ENCODE measurements around the gene CHMP4B.
A peak's percentile ranks its signal among the peaks of the same experiment; 100 is the strongest.

The CHMP4B gene, protein sequence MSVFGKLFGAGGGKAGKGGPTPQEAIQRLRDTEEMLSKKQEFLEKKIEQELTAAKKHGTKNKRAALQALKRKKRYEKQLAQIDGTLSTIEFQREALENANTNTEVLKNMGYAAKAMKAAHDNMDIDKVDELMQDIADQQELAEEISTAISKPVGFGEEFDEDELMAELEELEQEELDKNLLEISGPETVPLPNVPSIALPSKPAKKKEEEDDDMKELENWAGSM

DNA sequence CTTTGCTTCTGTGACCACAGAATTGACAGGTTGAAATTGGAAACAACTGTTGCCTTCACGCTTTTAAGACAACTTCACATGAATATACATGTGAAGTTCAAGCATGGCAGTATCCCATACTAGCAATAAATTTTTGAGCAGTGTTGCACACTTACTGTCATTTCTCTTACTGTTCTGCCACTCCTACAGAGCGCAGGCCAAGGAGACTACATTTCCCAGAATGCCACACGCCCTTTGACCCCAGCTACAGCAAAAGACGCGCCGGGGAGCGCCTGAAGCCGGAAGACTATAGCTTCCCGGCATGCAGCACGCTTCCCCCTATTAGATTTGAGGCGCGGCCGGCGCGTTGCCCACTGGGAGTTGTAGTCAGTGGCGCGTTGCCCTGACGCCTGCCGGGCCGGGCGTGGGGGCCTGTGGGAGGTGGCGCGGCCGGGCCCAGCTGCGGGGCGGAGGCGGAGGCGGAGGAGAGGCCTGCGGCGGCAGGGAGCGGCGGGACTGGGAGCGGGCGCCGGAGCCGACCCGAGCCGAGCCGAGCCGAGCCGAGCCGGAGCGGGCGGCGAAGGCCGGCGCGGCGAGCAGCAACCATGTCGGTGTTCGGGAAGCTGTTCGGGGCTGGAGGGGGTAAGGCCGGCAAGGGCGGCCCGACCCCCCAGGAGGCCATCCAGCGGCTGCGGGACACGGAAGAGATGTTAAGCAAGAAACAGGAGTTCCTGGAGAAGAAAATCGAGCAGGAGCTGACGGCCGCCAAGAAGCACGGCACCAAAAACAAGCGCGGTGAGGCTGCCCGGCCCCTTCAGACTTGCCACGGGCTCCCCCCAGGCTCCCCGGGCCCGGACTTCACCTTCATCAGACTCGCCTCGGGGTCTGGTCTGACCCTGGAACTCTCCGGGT lies at the start of gene CHMP4B:
TSS of gene CHMP4B (plus strand) at position 464 of the 891 bp plus-strand sequence. CDS start at position 585, 121 bp downstream.
- peak; percentile 92 for DNase-seq

DNA sequence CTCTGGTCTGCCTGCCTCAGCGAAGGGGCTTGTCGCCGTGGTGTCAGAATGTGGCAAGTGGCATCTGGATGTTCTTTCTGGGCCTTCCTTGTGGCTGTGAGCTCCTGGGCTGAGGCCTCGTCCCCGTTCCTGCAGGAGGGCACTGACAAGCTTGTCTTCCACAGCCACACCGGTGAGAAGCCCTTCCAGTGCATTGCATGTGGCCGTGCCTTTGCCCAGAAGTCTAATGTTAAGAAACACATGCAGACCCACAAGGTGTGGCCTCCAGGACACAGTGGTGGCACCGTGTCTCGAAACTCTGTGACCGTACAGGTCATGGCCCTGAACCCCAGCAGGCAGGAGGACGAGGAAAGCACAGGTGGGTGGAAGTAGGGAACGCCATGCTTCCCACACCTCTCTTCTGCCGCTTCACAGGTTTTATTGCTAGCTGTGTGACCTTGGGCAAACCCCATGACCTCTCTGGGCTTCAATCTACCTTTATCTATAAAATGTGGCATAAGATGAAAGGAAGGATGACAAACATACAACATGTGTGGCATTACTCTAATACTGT lies 49.4 kb upstream of the CHMP4B start:
- no peak for DNase-seq

DNA sequence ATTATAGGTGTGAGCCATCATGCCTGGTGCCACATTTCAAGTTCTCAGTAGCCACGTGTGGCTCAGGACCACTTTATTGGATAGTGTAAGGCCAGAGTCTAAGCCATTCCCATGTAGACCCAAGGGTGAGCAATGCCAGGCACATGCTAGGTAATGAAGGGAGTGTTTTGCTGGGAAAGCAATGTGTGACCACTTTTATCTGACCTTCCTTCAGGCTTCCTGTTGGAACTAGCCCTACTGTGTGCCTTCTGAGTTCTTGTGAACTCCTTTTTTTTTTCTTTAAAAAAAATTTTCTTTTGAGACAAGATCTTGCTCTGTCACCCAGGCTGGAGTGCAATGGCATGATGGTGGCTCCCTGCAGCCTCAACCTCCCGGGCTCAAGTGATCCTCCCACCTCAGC lies 46.0 kb upstream of the CHMP4B start:
- DNase-seq = no peak

DNA sequence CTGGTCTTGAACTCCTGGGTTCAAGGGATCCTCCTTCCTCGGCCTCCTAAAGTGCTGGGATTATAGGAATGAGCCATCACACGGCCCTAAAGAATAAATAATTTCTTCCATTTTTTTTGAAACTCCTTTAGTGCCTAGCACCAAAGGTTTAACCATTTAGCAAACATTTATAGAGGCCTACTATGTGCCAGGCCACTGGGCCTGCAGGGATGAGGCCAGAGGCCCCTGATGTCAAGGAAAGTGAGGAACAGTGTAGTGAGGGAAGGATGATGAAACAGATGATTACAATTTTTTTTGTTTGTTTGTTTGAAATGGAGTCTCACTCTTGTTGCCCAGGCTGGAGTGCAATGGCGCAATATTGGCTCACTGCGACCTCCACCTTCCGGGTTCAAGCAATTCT lies 45.6 kb upstream of the CHMP4B start:
- DNase-seq = no peak

DNA sequence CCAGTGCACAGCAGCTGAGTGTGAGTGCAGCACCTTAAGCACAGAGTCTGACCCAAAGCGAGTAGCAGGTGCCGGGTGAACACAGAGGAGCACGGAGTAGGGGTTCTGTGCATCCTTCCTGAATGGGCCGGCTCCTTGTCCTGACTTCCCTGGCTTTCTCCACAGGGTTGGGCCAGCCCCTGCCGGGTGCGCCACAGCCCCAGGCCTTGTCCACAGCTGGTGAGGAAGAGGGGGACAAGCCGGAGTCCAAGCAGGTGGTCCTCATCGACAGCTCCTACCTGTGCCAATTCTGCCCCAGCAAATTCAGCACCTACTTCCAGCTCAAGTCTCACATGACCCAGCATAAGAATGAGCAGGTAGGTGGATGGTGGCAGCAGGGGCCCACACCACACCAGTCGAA lies 44.5 kb upstream of the CHMP4B start:
- DNase-seq = no peak

DNA sequence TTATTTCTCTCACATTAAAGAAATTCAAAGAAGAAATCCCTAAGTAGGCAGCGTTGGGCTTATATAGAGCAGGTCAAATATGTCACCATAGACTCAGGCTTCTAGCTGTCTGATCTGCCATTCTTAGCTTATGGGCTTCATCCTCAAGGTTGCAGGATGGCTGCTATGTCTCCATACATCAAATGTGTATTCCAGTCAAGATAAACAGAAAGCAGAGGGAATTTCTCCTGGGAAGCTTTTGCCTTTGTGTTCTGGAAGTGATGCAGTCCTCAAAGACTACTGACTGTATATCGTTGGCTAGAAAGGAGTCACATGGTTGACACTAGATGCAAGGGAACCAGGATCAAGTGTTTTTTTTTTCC lies 43.4 kb upstream of the CHMP4B start:
- no peak for DNase-seq

DNA sequence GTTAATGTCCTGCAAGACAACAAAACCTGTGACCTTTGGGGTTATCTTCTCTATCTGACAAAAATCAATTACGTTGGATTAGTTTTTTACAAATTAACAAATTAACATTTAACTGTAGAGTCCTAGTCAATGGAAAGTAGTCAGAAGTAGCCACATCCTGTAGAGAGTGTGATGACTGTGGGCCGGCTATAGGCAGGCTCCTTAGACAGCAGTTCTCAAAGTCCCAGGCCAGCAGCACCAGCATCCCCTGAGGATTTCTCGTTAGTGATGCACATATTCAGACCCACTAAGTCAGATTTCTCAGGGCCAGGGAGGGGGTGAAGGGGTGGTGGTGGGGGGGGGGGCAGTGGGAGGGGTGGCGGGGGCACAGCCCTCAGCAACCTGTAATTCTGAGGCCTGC lies 42.1 kb upstream of the CHMP4B start:
- no peak for DNase-seq

DNA sequence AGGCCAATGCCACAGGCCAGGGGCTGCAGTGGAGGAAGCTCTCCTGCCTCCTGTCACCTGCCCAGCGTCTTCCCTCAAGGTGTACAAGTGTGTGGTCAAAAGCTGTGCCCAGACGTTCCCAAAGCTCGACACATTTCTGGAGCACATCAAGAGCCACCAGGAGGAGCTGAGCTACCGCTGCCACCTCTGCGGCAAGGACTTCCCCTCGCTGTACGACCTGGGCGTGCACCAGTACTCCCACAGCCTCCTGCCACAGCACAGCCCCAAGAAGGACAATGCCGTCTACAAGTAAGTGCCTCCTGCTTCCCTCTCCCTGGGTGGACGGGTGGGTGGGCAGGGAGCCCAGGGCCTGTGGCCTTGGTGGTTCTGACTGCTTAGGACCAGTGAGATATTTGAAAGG lies 41.1 kb upstream of the CHMP4B start:
- DNase-seq = no peak

DNA sequence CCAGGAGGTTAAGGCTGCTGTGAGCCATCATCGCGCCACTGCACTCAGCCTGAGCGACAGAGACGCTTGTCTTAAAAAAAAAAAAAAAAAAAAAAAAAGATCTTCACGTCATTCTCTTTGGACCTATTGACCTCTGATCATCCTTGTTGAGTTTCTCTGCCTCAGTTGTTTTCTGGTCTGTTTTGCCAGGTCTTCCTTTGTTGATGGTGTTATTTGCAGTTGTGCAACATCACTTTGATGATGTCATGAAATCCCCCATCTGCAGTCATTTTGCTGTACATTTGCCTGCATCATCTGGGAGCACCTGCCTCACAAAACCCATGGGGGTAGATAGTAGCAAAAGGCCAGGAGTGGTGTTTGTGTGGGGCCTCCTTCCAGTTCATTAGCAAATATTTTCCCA lies 39.2 kb upstream of the CHMP4B start:
- DNase-seq = no peak

DNA sequence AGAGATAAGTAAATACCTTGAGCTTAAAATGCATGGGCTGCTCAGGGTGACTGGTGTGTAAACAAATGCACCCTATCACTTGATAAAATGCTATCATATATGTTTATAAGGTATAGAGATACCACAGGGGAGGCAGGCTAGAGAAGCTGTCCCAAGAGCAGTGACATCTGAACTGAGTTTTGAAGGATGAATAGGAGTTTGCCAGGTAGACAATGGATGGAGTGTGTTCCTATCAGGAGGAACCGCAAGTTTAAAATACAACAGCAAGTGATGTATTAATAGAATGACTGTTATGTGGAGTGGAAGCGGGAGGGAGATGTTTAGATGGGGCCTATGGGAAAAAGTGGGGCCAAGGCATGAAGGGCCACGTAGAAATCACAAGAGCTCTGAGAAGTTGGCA lies 38.7 kb upstream of the CHMP4B start:
- DNase-seq = no peak

DNA sequence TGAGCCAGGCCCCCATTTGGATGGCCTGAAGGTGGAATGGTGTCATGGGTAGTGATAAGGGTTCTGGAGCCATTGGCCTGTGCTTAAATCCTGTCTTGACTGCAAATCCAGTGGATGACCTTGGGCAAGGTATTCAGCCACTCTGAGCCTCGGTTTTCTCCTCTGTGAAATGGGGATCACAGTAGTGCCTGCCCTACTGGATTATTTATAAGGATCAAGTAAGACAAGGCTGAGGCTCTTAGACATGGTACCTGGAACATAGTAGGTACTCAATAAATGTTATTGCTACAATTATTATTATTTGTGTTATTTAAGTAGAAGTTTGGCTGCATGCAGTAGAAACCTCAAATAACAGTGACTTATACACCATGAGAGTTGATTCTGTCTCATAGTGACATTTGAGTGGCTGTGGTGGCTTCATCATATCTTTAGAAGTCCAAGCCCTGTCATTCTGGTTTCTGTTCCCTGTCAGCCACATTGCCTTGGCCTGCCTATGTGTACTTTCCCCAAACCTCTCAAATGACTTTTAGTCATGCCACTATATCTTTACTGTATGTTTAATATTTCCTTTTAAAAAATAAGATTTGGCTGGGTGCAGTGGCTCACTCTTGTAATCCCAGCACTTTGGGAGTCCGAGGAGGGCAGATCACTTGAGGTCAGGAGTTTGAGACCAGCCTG lies 37.6 kb upstream of the CHMP4B start:
- no peak for DNase-seq

DNA sequence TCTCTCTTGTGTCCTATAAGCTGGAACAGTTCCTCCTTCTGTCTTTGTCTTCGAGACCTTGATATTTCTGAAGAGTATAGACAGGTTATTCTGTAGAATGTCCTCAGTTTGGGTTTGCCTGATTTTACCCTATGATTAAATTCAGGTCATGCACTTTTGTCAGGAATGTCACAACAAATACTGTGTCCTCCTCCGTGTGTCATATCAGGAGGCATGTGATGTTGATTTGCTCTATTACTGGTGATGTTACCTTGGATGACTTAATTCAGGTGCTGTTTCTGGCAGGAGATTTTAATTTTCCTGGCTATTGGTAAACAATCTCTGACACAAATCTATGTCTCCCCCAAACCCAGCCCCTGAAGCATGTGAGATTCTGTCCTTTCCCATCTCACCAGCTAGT lies 33.3 kb upstream of the CHMP4B start:
- DNase-seq = no peak

DNA sequence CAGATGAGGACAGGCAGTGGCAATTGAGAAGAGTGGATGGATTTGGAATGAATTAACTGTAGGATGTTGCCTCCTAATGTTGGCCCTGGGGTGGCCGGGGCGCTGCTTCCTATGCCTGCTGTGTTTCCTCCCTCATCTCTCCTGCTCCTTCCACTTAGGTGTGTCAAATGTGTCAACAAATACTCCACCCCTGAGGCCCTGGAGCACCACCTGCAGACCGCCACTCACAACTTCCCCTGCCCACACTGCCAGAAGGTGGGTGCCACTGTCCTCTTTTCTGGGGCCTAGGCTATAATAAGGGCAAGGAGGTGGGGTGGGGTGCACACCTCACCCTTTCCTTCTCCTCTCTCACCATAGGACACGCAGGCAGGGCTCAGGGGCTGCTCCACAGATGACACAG lies 30.0 kb upstream of the CHMP4B start:
- DNase-seq = no peak

DNA sequence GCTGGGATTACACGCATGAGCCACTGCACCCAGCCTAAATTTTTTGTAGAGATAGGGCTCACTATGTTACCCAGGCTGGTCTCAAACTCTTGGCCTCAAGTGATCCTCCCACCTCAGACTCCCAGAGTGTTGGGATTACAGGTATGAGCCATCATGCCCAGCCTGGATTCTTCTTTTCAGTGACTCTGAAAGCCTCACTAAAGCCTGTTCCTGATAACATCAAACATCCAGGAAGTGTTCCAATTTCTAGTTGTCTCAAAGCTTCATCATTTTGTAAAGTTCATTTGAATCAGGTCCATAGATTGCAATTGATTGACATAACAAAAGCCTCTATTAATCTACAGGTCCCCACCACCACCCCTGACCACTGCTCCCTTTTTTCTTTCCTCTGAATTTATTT lies 29.2 kb upstream of the CHMP4B start:
- DNase-seq = no peak

DNA sequence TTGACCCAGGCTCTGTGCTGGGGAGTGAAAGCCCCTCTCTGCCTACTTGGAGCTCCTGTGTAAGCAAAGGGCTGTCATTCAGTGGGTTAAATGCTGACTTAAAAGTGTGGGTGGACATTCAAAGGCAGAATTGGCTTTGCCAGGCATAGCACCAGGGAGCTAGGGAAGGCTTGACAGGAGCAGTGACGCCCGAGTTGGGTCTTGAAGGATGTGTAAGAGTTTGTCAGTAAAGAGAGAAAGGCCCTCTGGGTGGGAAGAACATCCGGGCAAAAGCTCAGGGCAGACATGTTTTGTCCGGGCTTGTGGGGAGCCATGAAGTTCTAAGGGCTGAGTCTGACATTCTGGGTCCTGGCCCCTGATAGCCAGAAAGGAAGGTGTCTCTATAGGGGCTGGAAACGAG lies 27.9 kb upstream of the CHMP4B start:
- DNase-seq = no peak

DNA sequence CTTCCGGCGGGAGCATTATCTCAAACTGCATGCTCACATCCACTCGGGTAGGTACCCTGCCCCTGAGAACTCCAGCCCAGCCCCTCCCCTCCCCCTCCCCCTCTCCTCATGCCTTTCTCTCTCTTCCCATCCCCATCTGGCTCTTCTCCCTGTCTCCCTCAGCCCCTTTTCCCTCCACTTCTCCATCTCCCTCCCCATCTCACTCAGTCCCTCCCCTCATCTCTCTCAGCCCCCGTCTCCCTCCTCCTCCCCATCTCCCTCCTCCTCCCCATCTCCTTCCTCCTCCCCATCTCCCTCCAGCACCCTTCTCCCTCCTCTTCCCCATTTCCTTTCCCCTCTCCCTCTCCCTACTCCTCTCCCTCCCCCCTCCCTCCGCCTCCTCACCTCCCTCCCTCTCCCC lies 27.3 kb upstream of the CHMP4B start:
- DNase-seq = no peak

DNA sequence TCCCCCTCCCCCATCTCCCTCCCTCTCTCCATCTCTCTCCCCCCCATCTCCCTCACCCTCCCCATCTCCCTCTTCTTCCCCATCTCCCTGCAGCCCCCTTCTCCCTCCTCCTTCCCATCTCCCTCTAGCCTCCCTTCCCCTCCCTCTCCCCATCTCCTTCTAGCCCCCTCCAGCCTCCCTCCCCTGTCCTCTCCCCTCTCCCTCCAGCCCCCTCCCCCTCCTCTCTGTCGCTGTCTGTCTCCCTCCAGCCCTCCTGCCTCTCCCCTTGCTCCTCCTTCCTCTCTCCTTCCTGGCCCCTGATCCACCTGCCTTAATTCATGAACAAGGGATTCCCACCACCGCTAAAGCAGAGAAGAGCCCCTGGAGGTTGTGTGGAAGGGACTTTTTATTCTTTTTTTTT lies 26.9 kb upstream of the CHMP4B start:
- DNase-seq = no peak

DNA sequence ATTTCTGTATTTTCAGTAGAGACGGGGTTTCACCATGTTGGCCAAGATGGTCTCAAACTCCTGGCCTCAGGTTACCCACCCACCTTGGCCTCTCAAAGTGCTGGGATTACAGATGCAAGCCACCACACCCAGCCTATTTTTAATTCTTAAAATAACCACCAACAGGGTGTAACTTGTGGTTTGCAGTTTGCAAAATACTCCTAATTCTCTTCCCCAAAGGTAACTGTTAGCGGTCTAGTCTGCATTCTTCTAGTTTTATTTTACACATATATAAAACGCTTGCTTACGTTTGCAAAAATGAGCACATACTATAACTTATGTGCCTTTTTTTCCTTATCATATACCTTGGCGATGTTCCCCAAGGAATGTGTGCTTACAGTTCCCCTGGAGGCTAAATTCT lies 25.6 kb upstream of the CHMP4B start:
- DNase-seq = no peak

DNA sequence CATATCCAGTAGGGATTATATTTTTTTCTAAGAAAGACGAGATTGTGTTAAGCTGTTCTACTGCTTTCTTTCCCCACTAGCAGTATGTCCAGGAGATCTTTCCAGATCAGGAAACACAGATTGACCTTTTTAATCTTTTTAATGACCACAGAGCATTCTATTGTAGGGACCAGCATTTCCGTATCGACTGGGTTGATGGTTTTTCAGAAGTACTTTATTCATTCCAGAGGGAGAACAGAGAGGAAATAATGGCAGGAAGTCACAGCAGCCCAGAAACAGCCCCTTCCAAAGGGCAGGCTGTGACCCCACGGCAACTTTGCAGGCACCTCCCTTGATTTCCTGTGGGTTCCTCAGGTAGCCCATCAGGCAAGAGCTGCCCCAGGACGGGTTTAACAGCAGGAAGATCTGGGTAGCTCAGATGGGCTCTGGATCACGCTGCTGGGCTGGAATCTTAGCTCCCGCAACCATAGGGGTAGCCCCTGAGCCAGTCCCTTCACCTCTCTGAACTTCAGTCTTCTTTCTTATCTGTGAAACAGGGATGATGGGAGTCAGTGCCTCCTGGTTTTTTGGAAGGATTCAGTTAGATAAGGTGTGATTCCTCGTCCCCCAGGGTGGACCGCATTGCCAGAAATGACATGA lies 23.8 kb upstream of the CHMP4B start:
- no peak for DNase-seq

DNA sequence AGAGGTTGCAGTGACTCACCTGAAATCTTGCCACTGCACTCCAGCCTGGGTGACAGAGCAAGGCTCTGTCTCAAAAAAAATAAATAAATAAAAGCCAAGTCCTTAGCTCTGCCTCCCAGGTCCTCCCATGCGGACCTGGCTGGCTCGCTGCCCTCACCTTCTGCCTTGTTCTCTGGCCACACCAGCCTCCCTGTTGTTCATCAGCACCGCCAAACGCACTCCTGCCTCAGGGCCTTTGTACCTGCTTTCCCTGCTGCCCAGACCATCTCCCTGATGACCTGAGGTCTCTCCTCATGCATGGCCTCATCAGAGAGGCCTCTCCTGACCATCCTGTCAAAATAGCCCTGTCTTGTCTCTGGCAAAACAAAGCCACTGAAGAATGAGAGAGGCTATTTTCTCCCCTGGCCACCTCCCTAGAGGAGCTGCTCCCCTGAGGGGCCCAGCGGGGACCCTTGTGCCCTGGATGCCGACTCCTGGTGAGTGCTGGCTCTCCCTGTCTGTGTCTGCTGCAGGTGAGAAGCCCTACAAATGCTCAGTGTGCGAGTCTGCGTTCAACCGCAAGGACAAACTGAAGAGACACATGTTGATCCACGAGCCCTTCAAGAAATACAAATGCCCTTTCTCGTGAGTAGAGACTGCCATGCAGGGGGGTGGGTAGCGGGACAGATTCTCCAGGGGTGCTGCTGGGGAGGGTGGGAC lies 22.6 kb upstream of the CHMP4B start:
- no peak for DNase-seq

DNA sequence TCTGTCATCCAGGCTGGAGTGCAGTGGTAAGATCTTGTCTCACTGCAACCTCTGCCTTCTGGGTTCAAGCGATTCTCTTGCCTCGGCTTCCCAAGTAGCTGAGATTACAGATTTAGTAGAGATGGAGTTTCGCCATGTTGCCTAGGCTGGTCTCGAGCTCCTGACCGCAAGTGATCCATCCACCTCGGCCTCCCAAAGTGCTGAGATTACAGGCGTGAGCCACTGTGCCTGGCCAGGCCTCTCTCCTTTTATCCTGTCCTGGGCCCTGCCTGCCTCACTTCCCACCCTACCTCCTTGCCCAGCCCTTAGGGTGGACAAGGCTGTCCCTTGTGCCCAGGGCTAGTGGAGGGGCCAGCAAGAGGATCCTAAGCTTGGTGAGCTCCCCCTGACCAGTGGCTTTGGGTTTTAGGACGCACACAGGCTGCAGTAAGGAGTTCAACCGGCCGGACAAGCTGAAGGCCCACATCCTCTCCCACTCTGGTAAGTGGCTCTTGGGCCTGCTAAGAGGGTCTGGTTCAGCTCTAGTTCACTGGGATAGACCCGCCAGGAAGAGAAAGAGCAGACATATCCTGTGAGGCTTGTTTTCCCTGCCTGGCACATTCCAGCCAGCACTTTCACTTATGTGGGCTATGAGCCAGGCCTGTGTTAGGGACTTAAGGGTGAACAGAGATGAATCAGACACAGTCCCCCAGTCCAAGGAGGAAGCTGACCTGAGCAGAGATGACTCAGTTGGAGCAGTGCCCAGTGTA lies 21.9 kb upstream of the CHMP4B start:
- DNase-seq = no peak

DNA sequence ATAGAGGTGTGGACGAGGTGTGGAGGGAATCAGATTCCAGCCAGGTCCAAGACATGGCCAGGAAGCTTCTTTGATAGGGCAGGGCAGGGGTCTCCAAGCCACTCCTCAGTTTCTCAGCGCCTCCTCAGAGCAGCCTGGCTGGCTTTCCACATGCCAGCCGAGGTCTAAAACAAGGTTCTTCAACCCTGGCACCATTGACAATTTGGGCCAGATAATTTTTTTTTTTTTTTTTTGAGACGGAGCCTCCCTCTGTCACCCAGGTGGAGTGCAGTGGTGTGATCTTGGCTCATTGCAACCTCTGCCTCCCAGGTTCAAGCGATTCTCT lies 21.3 kb upstream of the CHMP4B start:
- DNase-seq = no peak

Measured in NCI-H187 treated with DMSO at 0.1 percent for 48 hours (cell line).